Type B pancreatic cell (in vitro differentiated cells): ENCODE measurements around the gene NAP1L1. TPM values are rescaled to one million over a fixed set of nuclear protein-coding genes. Genes with fewer than 3 reads are reported as not detected.

ENCODE experiments used
- DNase-seq: peaks from one replicate; pipeline ENCODE4 v3.0.0; 2021; ENCODE audit warnings: mixed read lengths; ENCODE audit not compliant: unreplicated experiment; ENCODE audit errors: extremely low spot score
- H3K27ac Mint-ChIP-seq: 2 replicates; pipeline ENCODE4 v1.8.0; 2021; ENCODE audit warnings: mild to moderate bottlenecking, mixed read lengths
- H3K27me3 Mint-ChIP-seq: 2 replicates; pipeline ENCODE4 v1.8.0; 2021; ENCODE audit warnings: mixed read lengths
- H3K36me3 Mint-ChIP-seq: 2 replicates; pipeline ENCODE4 v1.8.0; 2021; ENCODE audit warnings: mixed read lengths
- H3K4me1 Mint-ChIP-seq: one replicate; pipeline ENCODE4 v1.8.0; 2021; ENCODE audit warnings: mixed read lengths; ENCODE audit not compliant: unreplicated experiment
- H3K4me3 Mint-ChIP-seq: 2 replicates; pipeline ENCODE4 v1.8.0; 2021; ENCODE audit warnings: mild to moderate bottlenecking, mixed read lengths
- H3K9me3 Mint-ChIP-seq: 2 replicates; pipeline ENCODE4 v1.8.0; 2021; ENCODE audit warnings: mixed read lengths
- CTCF ChIP-seq: fragments of 200-600 bp; sonication (generic); conservative IDR thresholded peaks from 2 replicates; pipeline ENCODE4 v1.5.0; 2021; ENCODE audit warnings: antibody characterized with exemption, mild to moderate bottlenecking
- total RNA-seq: library from RNA; stranded (reverse); gene quantifications from 2 replicates; pipeline ENCODE4 v1.2.1, GENCODE V29; 2021; ENCODE audit warnings: low replicate concordance

NAP1L1 gene
- total RNA-seq, 1 donor from 2014 or later: 883 TPM

GRCh38 chr12:76094754-76095153, 10.3 kb upstream of the NAP1L1 start:
- Mint-ChIP-seq H3K4me1 (no peaks in the 10 kb centered on the region), H3K36me3 (no peaks in the 10 kb centered on the region), H3K4me3 (no peak overlapping the region), H3K27me3 (no peaks in the 10 kb centered on the region), H3K27ac (no peak overlapping the region), H3K9me3 (no peaks in the 10 kb centered on the region)
- DNase-seq: no peak
- peak; percentile 62 for TF ChIP-seq CTCF

- H3K9me3 Mint-ChIP-seq: no peaks in the 10 kb centered on the region
- no peaks in the 10 kb centered on the region for H3K4me1 Mint-ChIP-seq
- no peak for DNase-seq
- no peaks in the 10 kb centered on the region for H3K27me3 Mint-ChIP-seq
- H3K4me3 Mint-ChIP-seq: no peak overlapping the region
- no peak for TF ChIP-seq CTCF
- no peak overlapping the region for H3K27ac Mint-ChIP-seq
- no peaks in the 10 kb centered on the region for H3K36me3 Mint-ChIP-seq
Measured at GRCh38 chr12:76091246-76091754, 6.8 kb upstream of the NAP1L1 start.

GRCh38 chr12:76085520-76085868, 1.0 kb upstream of the NAP1L1 start:
- Mint-ChIP-seq H3K36me3 (peaks cover 10% of the 10 kb centered on the region), H3K27ac (peak overlapping the region; percentile 98), H3K27me3 (no peaks in the 10 kb centered on the region), H3K9me3 (no peaks in the 10 kb centered on the region), H3K4me3 (peak overlapping the region; percentile 99), H3K4me1 (peaks cover 26% of the 10 kb centered on the region)
- TF ChIP-seq CTCF: no peak
- DNase-seq: no peak

- no peaks in the 10 kb centered on the region for H3K27me3 Mint-ChIP-seq
- H3K4me3 Mint-ChIP-seq: peak overlapping the region; percentile 99
- H3K36me3 Mint-ChIP-seq: peaks cover 14% of the 10 kb centered on the region
- DNase-seq: no peak
- peaks cover 30% of the 10 kb centered on the region for H3K4me1 Mint-ChIP-seq
- peak overlapping the region; percentile 98 for H3K27ac Mint-ChIP-seq
- TF ChIP-seq CTCF: no peak
- H3K9me3 Mint-ChIP-seq: peaks cover 1% of the 10 kb centered on the region
Measured at GRCh38 chr12:76084863-76085519, 506 bp upstream of the NAP1L1 start.

GRCh38 chr12:76083246-76083903, 1.1 kb downstream of the NAP1L1 start:
- Mint-ChIP-seq H3K27ac (peak overlapping the region; percentile 84), H3K4me1 (peaks cover 34% of the 10 kb centered on the region), H3K9me3 (peaks cover 12% of the 10 kb centered on the region), H3K36me3 (peaks cover 26% of the 10 kb centered on the region), H3K4me3 (peak overlapping the region; percentile 99), H3K27me3 (no peaks in the 10 kb centered on the region)
- no peak for DNase-seq
- TF ChIP-seq CTCF: no peak
